Muscle layer of duodenum (tissue), 2 donors: Measurements from ENCODE around the gene FAM181B.

Experiments
- H3K27ac ChIP-seq: one replicate; pipeline ENCODE4 v1.7.0; 2013; ENCODE audit warnings: mild to moderate bottlenecking, low read length
- H3K27me3 ChIP-seq: one replicate; pipeline ENCODE4 v1.7.0; 2013; ENCODE audit warnings: low read depth, mild to moderate bottlenecking, control low read depth, low read length
- H3K36me3 ChIP-seq, 2 donors: one replicate each; pipeline ENCODE4 v1.7.0; 2013; ENCODE audit warnings: low read length in 2 of 2, control low read depth in 1 of 2, mild to moderate bottlenecking in 1 of 2; ENCODE audit not compliant: insufficient read depth in 2 of 2, control insufficient read depth in 1 of 2
- H3K4me1 ChIP-seq, 2 donors: one replicate each; pipeline ENCODE4 v1.7.0; 2013; ENCODE audit warnings: low read length in 2 of 2, mild to moderate bottlenecking in 2 of 2, control low read depth in 1 of 2, moderate library complexity in 1 of 2; ENCODE audit not compliant: insufficient read depth in 2 of 2, control insufficient read depth in 1 of 2
- H3K4me3 ChIP-seq, 2 donors: one replicate each; pipeline ENCODE4 v1.7.0; 2013; ENCODE audit warnings: low read length in 2 of 2, low read depth in 1 of 2, mild to moderate bottlenecking in 1 of 2
- H3K9me3 ChIP-seq, 2 donors: one replicate each; pipeline ENCODE4 v1.7.0; 2013; ENCODE audit warnings: low read length in 2 of 2, control low read depth in 1 of 2, mild to moderate bottlenecking in 1 of 2; ENCODE audit not compliant: control insufficient read depth in 1 of 2
- donor health status: healthy.

Gene FAM181B

GRCh38 chr11:82733444-82734119 lies at the start of gene FAM181B:
FAM181B (minus strand) TSS chr11:82733864; CDS start chr11:82733729, 135 bp downstream.
- Histone ChIP-seq H3K27me3 (peaks cover 17% of the 10 kb centered on the region), H3K36me3 (no peaks in the 10 kb centered on the region), H3K9me3 (no peaks in the 10 kb centered on the region), H3K27ac (no peak within 1 kb of the TSS), H3K4me3 (peak within 1 kb of the TSS; percentile 51 to 72), H3K4me1 (peaks cover 0 to 8% of the 10 kb centered on the region in 2 donors)

- no peaks in the 10 kb centered on the region for H3K27me3 ChIP-seq
- H3K27ac ChIP-seq = no peak overlapping the region
- no peak overlapping the region for H3K4me3 ChIP-seq
- no peaks in the 10 kb centered on the region for H3K9me3 ChIP-seq
- no peaks in the 10 kb centered on the region for H3K36me3 ChIP-seq
- no peaks in the 10 kb centered on the region for H3K4me1 ChIP-seq
These were observed 49.2 kb upstream of the FAM181B start for GRCh38 chr11:82782825-82783374.

- Histone ChIP-seq H3K36me3 (no peaks in the 10 kb centered on the region), H3K27me3 (no peaks in the 10 kb centered on the region), H3K27ac (no peak overlapping the region), H3K4me1 (no peaks in the 10 kb centered on the region), H3K4me3 (no peak overlapping the region), H3K9me3 (peaks cover 0 to 5% of the 10 kb centered on the region in 2 donors)
These were observed 45.1 kb upstream of the FAM181B start for GRCh38 chr11:82778776-82779175.

- Histone ChIP-seq H3K4me3 (no peak overlapping the region), H3K4me1 (no peaks in the 10 kb centered on the region), H3K9me3 (peaks cover 0 to 5% of the 10 kb centered on the region in 2 donors), H3K36me3 (no peaks in the 10 kb centered on the region), H3K27ac (no peak overlapping the region), H3K27me3 (no peaks in the 10 kb centered on the region)
These were observed 42.7 kb upstream of the FAM181B start for GRCh38 chr11:82776377-82776776.

- no peaks in the 10 kb centered on the region for H3K4me1 ChIP-seq
- H3K27me3 ChIP-seq = no peaks in the 10 kb centered on the region
- H3K4me3 ChIP-seq = no peak overlapping the region
- H3K36me3 ChIP-seq = no peaks in the 10 kb centered on the region
- H3K27ac ChIP-seq = no peak overlapping the region
- H3K9me3 ChIP-seq = peaks cover 0 to 5% of the 10 kb centered on the region in 2 donors
These were observed 42.2 kb upstream of the FAM181B start for GRCh38 chr11:82775736-82776346.

- Histone ChIP-seq H3K4me3 (no peak overlapping the region), H3K27ac (no peak overlapping the region), H3K36me3 (no peaks in the 10 kb centered on the region), H3K27me3 (no peaks in the 10 kb centered on the region), H3K9me3 (peaks cover 0 to 5% of the 10 kb centered on the region in 2 donors), H3K4me1 (no peaks in the 10 kb centered on the region)
These were observed 41.6 kb upstream of the FAM181B start for GRCh38 chr11:82775218-82775617.

GRCh38 chr11:82771781-82772180 lies 38.1 kb upstream of the FAM181B start:
- no peak overlapping the region for H3K4me3 ChIP-seq
- no peak overlapping the region for H3K27ac ChIP-seq
- no peaks in the 10 kb centered on the region for H3K4me1 ChIP-seq
- H3K27me3 ChIP-seq = no peaks in the 10 kb centered on the region
- no peaks in the 10 kb centered on the region for H3K36me3 ChIP-seq
- H3K9me3 ChIP-seq = peaks cover 0 to 5% of the 10 kb centered on the region in 2 donors

GRCh38 chr11:82767123-82767522 lies 33.5 kb upstream of the FAM181B start:
- no peak overlapping the region for H3K4me3 ChIP-seq
- no peaks in the 10 kb centered on the region for H3K4me1 ChIP-seq
- H3K9me3 ChIP-seq = no peaks in the 10 kb centered on the region
- no peaks in the 10 kb centered on the region for H3K36me3 ChIP-seq
- H3K27me3 ChIP-seq = no peaks in the 10 kb centered on the region
- no peak overlapping the region for H3K27ac ChIP-seq

GRCh38 chr11:82765466-82766034 lies 31.9 kb upstream of the FAM181B start:
- no peaks in the 10 kb centered on the region for H3K9me3 ChIP-seq
- no peak overlapping the region for H3K4me3 ChIP-seq
- H3K36me3 ChIP-seq = no peaks in the 10 kb centered on the region
- no peak overlapping the region for H3K27ac ChIP-seq
- no peaks in the 10 kb centered on the region for H3K4me1 ChIP-seq
- H3K27me3 ChIP-seq = no peaks in the 10 kb centered on the region

GRCh38 chr11:82763167-82763566 lies 29.5 kb upstream of the FAM181B start:
- Histone ChIP-seq H3K4me3 (no peak overlapping the region), H3K27ac (no peak overlapping the region), H3K36me3 (no peaks in the 10 kb centered on the region), H3K27me3 (no peaks in the 10 kb centered on the region), H3K4me1 (no peaks in the 10 kb centered on the region), H3K9me3 (no peaks in the 10 kb centered on the region)

GRCh38 chr11:82759649-82760048 lies 26.0 kb upstream of the FAM181B start:
- Histone ChIP-seq H3K36me3 (no peaks in the 10 kb centered on the region), H3K27me3 (no peaks in the 10 kb centered on the region)

More at GRCh38 chr11:82759649-82760048, 26.0 kb upstream of the FAM181B start:
- Histone ChIP-seq H3K27ac (no peak overlapping the region), H3K9me3 (no peaks in the 10 kb centered on the region), H3K4me3 (no peak overlapping the region), H3K4me1 (no peaks in the 10 kb centered on the region)
